Astrocyte (in vitro differentiated cells and primary cell): Measurements from ENCODE around the gene TNXB. TPM values are rescaled to one million over a fixed set of nuclear protein-coding genes. Genes with fewer than 3 reads are reported as not detected.
"Not testable (repeated sequence)": the region's sequence is repeated elsewhere in the genome, so short reads cannot be mapped to it uniquely, and the experiment has no call there.

Experiments used
- DNase-seq: peaks from one replicate; pipeline ENCODE4 v3.0.0-alpha.2; 2010; ENCODE audit warnings: low read depth
- FAIRE-seq: peaks from 2 replicates; lab custom pipeline; 2011; peaks lifted over from hg19 to GRCh38; lab: Jason Lieb, UNC
- H2AFZ ChIP-seq: 2 replicates; pipeline ENCODE4 v1.6.0; 2012; ENCODE audit warnings: low read depth, low read length, inconsistent platforms
- H3K27ac ChIP-seq: 2 replicates; pipeline ENCODE4 v1.5.1; 2011; ENCODE audit warnings: low read depth, low read length, inconsistent platforms
- H3K27me3 ChIP-seq: 2 replicates; pipeline ENCODE4 v1.6.0; 2011; ENCODE audit warnings: low read length, inconsistent platforms; ENCODE audit not compliant: insufficient read depth
- H3K36me3 ChIP-seq: 2 replicates; pipeline ENCODE4 v1.5.1; 2011; ENCODE audit warnings: low read length, inconsistent platforms; ENCODE audit not compliant: insufficient read depth
- H3K4me1 ChIP-seq: 2 replicates; pipeline ENCODE4 v1.5.1; 2011; ENCODE audit warnings: low read length, inconsistent platforms; ENCODE audit not compliant: insufficient read depth
- H3K4me2 ChIP-seq: 2 replicates; pipeline ENCODE4 v1.6.0; 2012; ENCODE audit warnings: low read length, inconsistent platforms
- H3K4me3 ChIP-seq: 2 replicates; pipeline ENCODE4 v1.5.1; 2011; ENCODE audit warnings: low read depth, mild to moderate bottlenecking, low read length, inconsistent platforms; ENCODE audit not compliant: insufficient read depth
- H3K79me2 ChIP-seq: 2 replicates; pipeline ENCODE4 v1.6.0; 2012; ENCODE audit warnings: mild to moderate bottlenecking, low read length, inconsistent platforms; ENCODE audit not compliant: insufficient read depth
- H3K9ac ChIP-seq: 2 replicates; pipeline ENCODE4 v1.6.0; 2012; ENCODE audit warnings: mild to moderate bottlenecking, low read length, inconsistent platforms
- H3K9me3 ChIP-seq: 2 replicates; pipeline ENCODE4 v1.5.1; 2012; ENCODE audit warnings: low read depth, mild to moderate bottlenecking, low read length, inconsistent platforms; ENCODE audit not compliant: insufficient read depth
- H4K20me1 ChIP-seq: 2 replicates; pipeline ENCODE4 v1.6.0; 2012; ENCODE audit warnings: low read length, inconsistent platforms; ENCODE audit not compliant: insufficient read depth
- H3K27ac Mint-ChIP-seq: one replicate; pipeline ENCODE4 v1.8.0; 2021; ENCODE audit warnings: mild to moderate bottlenecking, mixed read lengths; ENCODE audit not compliant: unreplicated experiment
- H3K27me3 Mint-ChIP-seq: one replicate; pipeline ENCODE4 v1.8.0; 2021; ENCODE audit warnings: low read depth, mixed read lengths; ENCODE audit not compliant: unreplicated experiment
- H3K36me3 Mint-ChIP-seq: one replicate; pipeline ENCODE4 v1.8.0; 2021; ENCODE audit warnings: low read depth, mixed read lengths; ENCODE audit not compliant: unreplicated experiment
- H3K4me1 Mint-ChIP-seq: one replicate; pipeline ENCODE4 v1.8.0; 2021; ENCODE audit warnings: low read depth, mixed read lengths; ENCODE audit not compliant: unreplicated experiment
- H3K4me3 Mint-ChIP-seq: one replicate; pipeline ENCODE4 v1.8.0; 2021; ENCODE audit warnings: mild to moderate bottlenecking, moderate library complexity, mixed read lengths; ENCODE audit not compliant: unreplicated experiment
- H3K9me3 Mint-ChIP-seq: one replicate; pipeline ENCODE4 v1.8.0; 2021; ENCODE audit warnings: mild to moderate bottlenecking, mixed read lengths; ENCODE audit not compliant: unreplicated experiment
- CTCF ChIP-seq: IDR thresholded peaks from 2 replicates; pipeline ENCODE4 v1.5.1; 2011; ENCODE audit warnings: low read depth, mild to moderate bottlenecking, inconsistent platforms, low read length, moderate library complexity; ENCODE audit not compliant: insufficient read depth
- EZH2 ChIP-seq: IDR thresholded peaks from 2 replicates; pipeline ENCODE4 v1.6.1; 2012; ENCODE audit warnings: mild to moderate bottlenecking, low read length, inconsistent platforms; ENCODE audit not compliant: insufficient read depth
- total RNA-seq: library from RNA; stranded (reverse); gene quantifications from 2 replicates; pipeline ENCODE4 v1.2.1, GENCODE V29; 2021

The TNXB gene
- total RNA-seq, 1 donor from 2014 or later: 2.3 TPM

- Histone ChIP-seq H3K4me2 (no peak overlapping the region), H3K4me3 (no peak overlapping the region), H3K79me2 (no peaks in the 10 kb centered on the region), H3K27me3 (peaks cover 30% of the 10 kb centered on the region), H2AFZ (no peak overlapping the region), H4K20me1 (no peaks in the 10 kb centered on the region), H3K9ac (no peak overlapping the region), H3K36me3 (no peaks in the 10 kb centered on the region), H3K9me3 (no peaks in the 10 kb centered on the region), H3K27ac (no peak overlapping the region), H3K4me1 (no peaks in the 10 kb centered on the region)
- TF ChIP-seq EZH2 (no peak), CTCF (no peak)
- Mint-ChIP-seq H3K4me1 (no peaks in the 10 kb centered on the region), H3K9me3 (peaks cover 2% of the 10 kb centered on the region), H3K36me3 (peaks cover 2% of the 10 kb centered on the region), H3K27ac (no peak overlapping the region), H3K27me3 (peaks cover 51% of the 10 kb centered on the region), H3K4me3 (no peak overlapping the region)
- FAIRE-seq: no peak
- DNase-seq: no peak
These were observed 40.3 kb downstream of the TNXB start for GRCh38 chr6:32068867-32069266.

- H3K9me3 Mint-ChIP-seq, H3K9me3 ChIP-seq, H3K79me2 ChIP-seq, H3K27ac ChIP-seq, H4K20me1 ChIP-seq, H3K9ac ChIP-seq, H3K4me3 ChIP-seq, FAIRE-seq, H3K36me3 Mint-ChIP-seq, H3K4me1 ChIP-seq, H3K4me2 ChIP-seq, H3K27ac Mint-ChIP-seq, H3K4me1 Mint-ChIP-seq, H3K36me3 ChIP-seq, DNase-seq, H3K4me3 Mint-ChIP-seq, H2AFZ ChIP-seq: not testable (repeated sequence)
- H3K27me3 ChIP-seq: peaks cover 26% of the 10 kb centered on the region
- H3K27me3 Mint-ChIP-seq: peaks cover 56% of the 10 kb centered on the region
These were observed 40.8 kb downstream of the TNXB start for GRCh38 chr6:32068315-32068714.

GRCh38 chr6:32067521-32067920 lies 41.6 kb downstream of the TNXB start:
- H3K36me3 ChIP-seq, H3K9me3 Mint-ChIP-seq, H3K4me1 ChIP-seq, H3K27ac Mint-ChIP-seq, H4K20me1 ChIP-seq, H3K9ac ChIP-seq, FAIRE-seq, H3K27ac ChIP-seq, H3K79me2 ChIP-seq, H3K4me1 Mint-ChIP-seq, H3K4me3 Mint-ChIP-seq, H3K4me3 ChIP-seq, H2AFZ ChIP-seq, H3K9me3 ChIP-seq, DNase-seq, H3K36me3 Mint-ChIP-seq, H3K4me2 ChIP-seq: not testable (repeated sequence)
- H3K27me3 ChIP-seq: peaks cover 23% of the 10 kb centered on the region
- H3K27me3 Mint-ChIP-seq: peaks cover 58% of the 10 kb centered on the region

GRCh38 chr6:32064706-32065105 lies 44.4 kb downstream of the TNXB start:
- no peaks in the 10 kb centered on the region for H4K20me1 ChIP-seq
- H3K4me3 ChIP-seq: no peak overlapping the region
- Mint-ChIP-seq H3K4me1 (no peaks in the 10 kb centered on the region), H3K36me3 (peaks cover 2% of the 10 kb centered on the region), H3K4me3 (no peak overlapping the region), H3K9me3 (no peaks in the 10 kb centered on the region), H3K27ac (no peak overlapping the region), H3K27me3 (peaks cover 57% of the 10 kb centered on the region)
- no peaks in the 10 kb centered on the region for H3K79me2 ChIP-seq
- H3K9ac ChIP-seq: no peak overlapping the region
- no peaks in the 10 kb centered on the region for H3K9me3 ChIP-seq
- no peak for TF ChIP-seq CTCF
- no peak for TF ChIP-seq EZH2
- DNase-seq: no peak
- no peaks in the 10 kb centered on the region for H3K36me3 ChIP-seq
- no peak overlapping the region for H3K4me2 ChIP-seq
- H3K4me1 ChIP-seq: no peaks in the 10 kb centered on the region
- H2AFZ ChIP-seq: no peak overlapping the region
- peaks cover 15% of the 10 kb centered on the region for H3K27me3 ChIP-seq
- FAIRE-seq: no peak
- no peak overlapping the region for H3K27ac ChIP-seq
